GM18867 (cell line): ENCODE results near the gene MCOLN1.

Source experiments
- ATAC-seq: cut with Tn5 transposase; IDR thresholded peaks from one replicate; pipeline ENCODE4 v1.9.1; 2021; ENCODE audit warnings: mild to moderate bottlenecking, moderate library complexity; ENCODE audit not compliant: unreplicated experiment

The MCOLN1 gene

DNA sequence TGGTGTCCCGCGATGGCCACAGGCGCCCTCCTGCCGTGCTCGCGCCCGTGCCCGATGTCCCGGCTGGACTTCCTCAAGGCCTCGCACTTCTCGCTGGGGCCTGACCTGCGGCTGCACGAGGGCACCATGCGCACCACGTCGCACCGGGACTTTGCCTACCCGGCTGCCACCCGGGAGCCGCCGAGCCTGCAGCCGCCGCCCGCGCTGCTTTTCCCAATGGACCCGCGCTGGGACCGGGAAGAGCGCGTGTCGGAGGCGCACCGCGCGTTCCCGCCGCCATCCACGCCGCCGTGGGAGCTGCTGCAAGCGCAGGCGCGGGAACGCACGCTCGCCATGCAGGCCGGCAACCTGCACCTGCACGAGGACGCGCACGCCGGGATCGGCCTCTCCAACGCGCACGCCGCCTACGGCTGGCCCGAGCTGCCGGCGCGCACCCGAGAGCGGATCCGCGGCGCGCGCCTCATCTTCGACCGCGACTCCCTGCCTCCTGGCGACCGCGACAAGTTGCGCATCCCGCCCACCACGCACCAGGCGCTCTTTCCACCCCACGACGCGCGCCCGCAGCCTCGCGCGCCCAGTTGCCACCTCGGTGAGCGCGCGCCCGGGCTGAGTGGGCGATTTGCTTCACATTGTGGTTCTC is 21.5 kb upstream of the MCOLN1 start:
- no peak for ATAC-seq

DNA sequence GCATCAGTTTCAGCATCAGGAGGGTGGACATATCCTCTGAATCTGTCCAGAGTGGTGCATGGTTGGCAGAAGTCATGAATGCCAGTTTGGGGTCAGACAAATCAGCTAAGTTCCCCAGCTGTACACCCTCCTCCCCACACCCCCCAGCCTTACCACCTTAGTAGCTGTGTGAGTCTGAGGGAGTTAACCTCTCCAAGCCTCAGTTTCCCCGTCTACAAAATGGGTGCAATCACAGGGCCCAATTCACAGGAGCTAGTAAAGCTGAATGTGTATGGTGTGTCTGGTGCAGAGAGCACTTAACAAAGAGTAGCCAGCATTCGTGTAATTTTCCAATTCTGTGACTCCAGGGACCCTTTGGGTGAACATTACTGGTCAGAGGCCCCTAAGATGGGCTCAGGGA is 19.9 kb upstream of the MCOLN1 start:
- ATAC-seq = no peak

DNA sequence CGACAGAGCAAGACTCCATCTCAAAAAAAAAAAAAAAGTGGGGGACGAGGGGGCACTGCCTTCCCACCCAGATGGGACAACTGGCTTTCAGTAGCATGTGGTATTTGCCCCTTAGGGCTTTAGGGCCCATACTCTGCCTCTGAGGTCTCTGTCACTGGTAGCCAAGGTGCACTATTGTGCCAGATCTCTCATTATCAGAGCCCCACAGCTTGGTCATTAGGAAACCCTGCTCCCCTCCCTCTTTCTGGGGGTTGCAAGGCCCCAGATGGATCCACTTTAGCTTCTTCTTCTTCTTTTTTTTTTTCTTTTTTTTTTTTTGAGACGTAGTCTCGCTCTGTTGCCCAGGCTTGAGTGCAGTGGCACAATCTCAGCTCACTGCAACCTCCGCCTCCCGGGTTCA is 17.7 kb upstream of the MCOLN1 start:
- ATAC-seq = no peak

DNA sequence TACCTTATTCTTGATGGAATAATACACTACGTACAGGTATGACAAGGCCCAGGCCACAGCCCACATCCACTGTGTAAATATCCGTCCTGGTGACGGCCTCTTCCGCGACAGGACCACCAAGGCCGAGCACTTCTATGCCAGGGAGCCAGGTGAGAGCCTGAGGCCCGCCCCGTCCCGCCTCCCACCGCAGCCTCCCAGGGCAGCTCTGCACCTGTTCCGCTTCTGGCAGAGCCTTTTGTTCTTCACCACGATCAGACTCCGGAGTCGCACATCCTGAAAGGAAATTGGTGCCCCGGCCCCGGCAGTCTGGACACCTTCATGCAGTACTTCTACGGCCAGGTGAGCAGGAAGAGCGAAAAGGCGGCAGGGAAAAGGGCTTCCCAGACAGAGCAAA is 17.1 kb upstream of the MCOLN1 start:
- no peak for ATAC-seq

- ATAC-seq = no peak
Observed at GRCh38 chr19:7505682-7506384, 16.6 kb upstream of the MCOLN1 start.

DNA sequence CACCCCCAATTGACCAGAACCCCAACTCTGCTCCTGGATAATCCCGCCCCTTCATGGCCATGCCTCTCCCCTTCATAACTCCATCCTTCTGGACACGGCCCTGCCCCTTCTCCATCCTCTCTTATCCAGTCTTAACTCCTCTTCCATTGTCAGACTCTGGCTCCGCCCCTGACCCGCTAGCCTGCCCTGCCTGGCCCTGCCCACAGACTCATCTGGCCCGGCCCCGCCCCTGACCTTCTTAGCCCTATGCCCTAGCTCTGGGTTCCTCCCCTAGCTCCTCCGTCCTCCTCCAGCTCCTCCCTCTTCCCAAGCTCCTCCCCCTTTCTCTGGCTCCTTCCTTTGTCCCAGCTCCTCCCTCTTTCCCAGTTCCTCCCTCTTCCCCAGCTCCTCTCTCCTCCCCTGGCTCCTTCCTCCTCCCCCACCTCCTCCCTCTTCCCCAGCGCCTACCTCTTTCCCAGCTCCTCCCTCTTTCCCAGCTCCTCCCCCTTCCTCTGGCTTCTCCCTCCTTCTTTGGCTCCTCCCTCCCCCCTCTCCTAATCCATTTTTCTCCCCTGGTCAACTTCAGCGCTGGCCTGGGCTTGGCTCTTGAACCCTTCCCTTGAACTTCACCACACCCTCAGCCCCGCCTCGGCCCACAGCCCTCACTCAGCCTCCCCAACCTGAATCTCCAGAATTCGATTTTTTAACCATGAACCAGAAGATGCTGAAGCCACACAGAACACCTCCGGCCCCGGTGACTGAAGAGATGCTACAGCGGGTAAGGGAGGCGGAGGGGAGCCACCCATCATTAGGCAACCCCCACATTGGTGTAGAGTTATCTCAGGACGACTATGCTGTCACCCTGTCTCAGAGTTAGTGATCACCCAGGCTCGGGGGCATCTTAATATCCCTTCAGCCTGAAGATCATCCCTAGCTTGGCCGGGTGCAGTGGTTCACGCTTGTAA is 15.8 kb upstream of the MCOLN1 start:
- ATAC-seq = no peak

DNA sequence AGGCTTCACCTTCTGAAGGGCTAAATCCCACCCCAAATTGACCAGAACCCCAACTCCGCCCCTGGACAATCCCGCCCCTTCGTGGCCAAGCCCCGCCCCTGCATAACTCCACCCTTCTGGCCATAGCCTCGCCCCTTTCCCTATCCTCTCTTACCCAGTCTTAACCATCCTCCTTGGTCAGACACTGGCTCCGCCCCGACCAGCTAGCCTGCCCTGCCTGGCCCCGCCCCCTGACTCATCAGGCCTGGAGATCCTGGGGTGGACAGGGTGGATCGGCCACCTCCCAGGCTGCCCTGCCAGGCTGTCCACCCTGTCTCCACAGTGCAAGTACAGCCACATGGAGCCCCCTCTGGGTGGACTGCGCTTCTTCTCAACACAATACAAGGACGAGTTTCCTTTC is 14.5 kb upstream of the MCOLN1 start:
- ATAC-seq = no peak

- no peak for ATAC-seq
Observed at GRCh38 chr19:7509625-7510024, 12.8 kb upstream of the MCOLN1 start.

DNA sequence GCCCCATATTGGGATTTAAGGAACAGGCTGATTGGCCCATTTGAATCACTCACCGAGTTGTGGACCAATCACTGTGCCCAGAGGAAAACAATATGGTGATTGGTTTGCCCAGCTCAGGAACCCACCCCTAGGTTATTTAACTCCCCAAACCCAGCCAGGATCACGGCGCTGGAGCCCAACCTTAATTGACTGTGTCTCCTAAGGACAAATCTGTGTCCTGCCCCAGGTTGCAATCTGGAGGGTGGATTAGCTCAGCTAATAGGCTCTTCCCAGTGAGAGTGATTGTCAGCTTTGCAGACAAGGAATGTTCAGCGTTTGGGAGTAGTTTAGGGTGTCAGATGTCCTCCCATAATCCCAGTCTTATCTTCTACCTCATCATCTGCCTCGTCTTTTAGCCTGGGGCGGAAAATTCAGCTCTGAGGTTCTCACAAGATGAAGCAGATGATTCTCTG is 10.0 kb upstream of the MCOLN1 start:
- no peak for ATAC-seq

GRCh38 chr19:7513809-7514642 is 8.4 kb upstream of the MCOLN1 start:
- no peak for ATAC-seq

DNA sequence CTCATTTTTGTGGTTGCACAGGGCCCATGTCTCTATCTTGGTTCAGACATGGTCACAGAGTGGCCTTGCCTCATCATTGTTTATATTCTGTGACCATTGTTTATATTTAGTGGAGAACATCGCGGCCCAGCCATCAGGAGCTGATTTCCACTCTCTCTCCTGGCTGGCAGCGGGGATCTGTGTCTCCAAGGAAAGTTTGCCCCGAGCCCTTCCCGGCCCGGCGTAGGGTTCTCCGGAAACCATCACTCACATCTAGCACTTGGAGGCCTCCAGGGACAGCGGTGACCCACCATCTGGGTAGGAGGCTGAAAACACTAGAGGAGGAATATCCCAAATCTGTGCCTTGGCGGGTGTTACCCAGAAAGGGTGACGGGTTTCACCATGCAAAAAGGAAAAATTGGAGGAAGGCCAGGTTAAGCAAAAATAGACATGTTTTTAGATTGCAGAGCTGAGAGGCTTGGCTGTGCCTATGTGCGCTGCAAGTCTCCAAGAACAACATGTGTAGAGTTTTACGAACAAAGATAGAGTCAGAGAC is 7.2 kb upstream of the MCOLN1 start:
- no peak for ATAC-seq

DNA sequence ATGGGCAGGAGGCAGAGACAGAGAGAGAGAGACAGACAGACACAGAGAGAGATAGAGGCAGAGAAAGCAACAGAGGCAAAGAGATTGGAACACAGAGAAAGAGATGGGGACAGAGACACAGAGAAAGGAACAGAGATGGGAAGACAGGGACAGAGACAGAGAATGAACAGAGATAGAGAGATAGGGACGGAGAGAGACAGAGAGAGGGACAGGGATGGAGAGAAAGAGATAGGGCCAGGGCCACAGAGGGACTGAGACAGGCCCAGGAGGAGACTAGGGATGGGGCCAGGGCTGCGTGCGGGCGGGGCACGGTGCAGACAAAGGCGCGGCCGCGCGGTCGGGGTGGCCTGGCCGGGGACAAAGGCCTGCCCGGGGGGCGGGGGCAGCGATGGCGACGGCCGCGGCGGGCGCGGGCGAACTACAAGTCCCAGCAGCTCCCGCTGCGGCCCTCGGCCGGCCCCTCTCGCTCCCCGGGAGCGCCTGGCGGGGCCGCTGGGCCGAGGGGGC is 6.7 kb upstream of the MCOLN1 start, which contains the start of gene ZNF358:
Gene ZNF358 (plus strand): TSS at position 459 of the 507 bp plus-strand sequence. CDS start 3,140 bp downstream, outside the sequence.
- no peak for ATAC-seq

GRCh38 chr19:7516333-7516732 is 6.1 kb upstream of the MCOLN1 start:
- ATAC-seq = no peak

DNA sequence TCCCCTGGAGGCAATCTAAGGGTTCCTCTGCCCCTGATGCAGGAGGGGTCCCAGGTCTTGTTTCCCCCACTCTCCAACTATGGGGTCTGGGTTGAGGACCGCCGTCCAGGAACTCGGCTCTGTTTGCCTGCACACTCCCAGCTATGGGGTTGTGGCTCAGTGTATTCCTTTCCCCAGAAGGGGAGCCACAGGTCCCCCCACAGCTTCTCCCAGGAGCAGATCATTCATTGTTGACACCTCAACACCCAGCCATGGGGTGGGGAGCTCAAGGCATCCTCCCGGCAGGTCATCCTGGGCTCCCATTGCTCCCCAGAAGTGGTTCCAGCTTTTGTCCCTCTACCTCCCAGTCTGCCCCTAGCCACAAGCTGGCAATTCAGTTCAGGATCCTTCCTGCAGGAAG is 5.5 kb upstream of the MCOLN1 start:
- ATAC-seq = no peak

- ATAC-seq = no peak
Observed at GRCh38 chr19:7519361-7520130, 2.9 kb upstream of the MCOLN1 start.

DNA sequence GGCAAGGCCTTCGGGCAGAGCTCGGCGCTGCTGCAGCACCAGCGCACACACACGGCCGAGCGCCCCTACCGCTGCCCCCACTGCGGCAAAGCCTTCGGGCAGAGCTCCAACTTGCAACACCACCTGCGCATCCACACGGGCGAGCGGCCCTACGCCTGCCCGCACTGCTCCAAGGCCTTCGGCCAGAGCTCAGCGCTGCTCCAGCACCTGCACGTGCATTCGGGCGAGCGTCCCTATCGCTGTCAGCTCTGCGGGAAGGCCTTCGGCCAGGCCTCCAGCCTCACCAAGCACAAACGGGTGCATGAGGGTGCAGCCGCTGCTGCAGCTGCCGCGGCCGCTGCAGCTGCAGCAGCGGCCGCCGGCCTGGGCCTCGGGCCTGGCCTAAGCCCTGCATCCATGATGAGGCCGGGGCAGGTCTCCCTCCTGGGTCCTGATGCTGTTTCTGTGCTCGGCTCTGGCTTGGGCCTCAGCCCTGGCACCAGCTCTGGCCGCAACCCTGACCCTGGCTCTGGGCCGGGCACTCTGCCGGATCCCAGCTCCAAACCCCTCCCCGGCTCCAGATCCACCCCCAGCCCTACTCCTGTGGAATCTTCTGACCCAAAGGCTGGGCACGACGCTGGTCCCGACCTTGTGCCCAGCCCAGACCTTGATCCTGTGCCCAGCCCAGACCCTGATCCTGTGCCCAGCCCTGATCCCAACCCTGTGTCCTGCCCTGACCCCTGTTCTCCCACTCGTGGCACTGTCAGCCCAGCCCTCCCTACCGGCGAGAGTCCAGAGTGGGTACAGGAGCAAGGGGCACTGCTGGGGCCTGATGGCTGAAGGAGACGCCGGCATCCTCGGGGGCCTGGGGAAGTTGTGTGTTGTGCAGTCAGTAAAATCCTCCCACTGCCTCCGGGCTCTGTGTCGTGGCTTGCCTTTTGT is 2.0 kb upstream of the MCOLN1 start:
- no peak for ATAC-seq

DNA sequence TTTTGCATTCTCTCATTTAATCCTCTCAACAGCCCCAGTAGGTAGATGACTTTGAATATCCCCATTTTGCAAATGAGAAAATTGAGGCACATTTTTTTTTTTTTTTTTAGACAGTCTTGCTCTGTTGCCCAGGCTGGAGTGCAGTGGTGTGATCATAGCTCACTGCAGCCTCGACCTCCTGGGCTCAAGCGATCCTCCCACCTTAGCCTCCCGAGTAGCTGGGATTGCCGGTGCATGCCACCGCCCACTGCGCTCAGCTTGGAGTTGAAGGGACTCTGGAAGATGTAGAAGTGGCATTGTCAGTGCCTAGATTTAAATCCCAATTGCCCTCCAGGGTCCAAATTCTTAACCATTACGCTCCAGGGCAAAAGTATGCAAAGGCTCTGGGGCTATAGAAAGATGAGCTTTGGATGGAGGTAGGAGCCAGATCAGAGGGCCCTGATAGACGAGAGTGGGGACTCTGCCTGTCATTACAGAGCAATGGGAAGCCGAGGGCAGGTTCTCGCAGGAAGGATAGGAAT is 813 bp upstream of the MCOLN1 start:
- ATAC-seq = no peak
